GM12878 (cell line): ENCODE measurements around the gene NSUN2. TPM values are rescaled to one million over a fixed set of nuclear protein-coding genes. Genes with fewer than 3 reads are reported as not detected.

Experiments used
- ATAC-seq: fragments of 200-7000 bp; cut with Tn5 transposase; 3 replicates; pipeline ENCODE4 v1.9.1; 2020; ENCODE audit warnings: mild to moderate bottlenecking, moderate library complexity
- BruUV-seq: library from RNA; stranded (reverse); fragments of 400-500 nt; replicated peaks from 2 replicates; lab custom pipeline; 2021; lab: Mats Ljungman, UMichigan
- CTCF ChIA-PET: fragments of 300-600 bp; sonication (Branson Sonifier 250); formaldehyde crosslinking; extraction: SDS; loops from one replicate; lab custom pipeline; 2021; ENCODE audit warnings: inconsistent platforms; lab: Yijun Ruan, JAX
- POLR2A ChIA-PET: fragments of 350-600 bp; formaldehyde crosslinking; extraction: SDS; loops from one replicate; lab custom pipeline; 2021; ENCODE audit warnings: inconsistent platforms; lab: Charles Lee
- RAD21 ChIA-PET: fragments of 300-600 bp; sonication (Branson Sonifier 250); formaldehyde crosslinking; loops from one replicate; lab custom pipeline; 2023; ENCODE audit warnings: antibody characterized with exemption; ENCODE audit not compliant: unreplicated experiment; lab: Charles Lee
- SMC1A ChIA-PET: fragments of 300-600 bp; sonication (Branson Sonifier 250); formaldehyde crosslinking; loops from one replicate; lab custom pipeline; 2023; ENCODE audit not compliant: unreplicated experiment, uncharacterized antibody; lab: Charles Lee
- DNase-seq: peaks from one replicate; pipeline ENCODE4 v3.0.0-alpha.2; 2011; ENCODE audit warnings: low read depth, low spot score
- FAIRE-seq: peaks from 3 replicates; lab custom pipeline; 2011; peaks lifted over from hg19 to GRCh38; lab: Jason Lieb, UNC
- H2AFZ ChIP-seq: 2 replicates; pipeline ENCODE4 v1.6.0; 2011; ENCODE audit warnings: low read depth, low read length, control low read depth; ENCODE audit not compliant: control insufficient read depth
- H3K27ac ChIP-seq: 2 replicates; pipeline ENCODE4 v1.5.1; 2011; ENCODE audit warnings: control low read depth; ENCODE audit not compliant: control insufficient read depth, insufficient read depth
- H3K27me3 ChIP-seq, 2 experiments: replicated peaks in 1 of 2; 2 replicates each; pipeline versions ENCODE4 v1.6.0 to v1.6.1; 2011; ENCODE audit warnings: low read length in 1 of 2; ENCODE audit not compliant: control insufficient read depth in 2 of 2, insufficient read depth in 2 of 2
- H3K36me3 ChIP-seq, 2 experiments: 2 replicates each; pipeline ENCODE4 v1.5.1; 2011; ENCODE audit warnings: low read length in 1 of 2; ENCODE audit not compliant: control insufficient read depth in 2 of 2, insufficient read depth in 2 of 2
- H3K4me1 ChIP-seq: 2 replicates; pipeline ENCODE4 v1.6.1; 2011; ENCODE audit warnings: mild to moderate bottlenecking, low read length, moderate library complexity, mixed read lengths; ENCODE audit not compliant: control insufficient read depth, insufficient read depth
- H3K4me2 ChIP-seq: 2 replicates; pipeline ENCODE4 v1.6.0; 2011; ENCODE audit warnings: control low read depth; ENCODE audit not compliant: control insufficient read depth, insufficient read depth
- H3K4me3 ChIP-seq: fragments of 200-600 bp; sonication (generic); 2 replicates; pipeline ENCODE4 v1.5.1; 2016
- H3K79me2 ChIP-seq: 2 replicates; pipeline ENCODE4 v1.6.0; 2011; ENCODE audit warnings: low read length; ENCODE audit not compliant: control insufficient read depth, insufficient read depth
- H3K9ac ChIP-seq: 2 replicates; pipeline ENCODE4 v1.8.0; 2011; ENCODE audit warnings: low read length, control low read depth, mixed read lengths; ENCODE audit not compliant: control insufficient read depth, insufficient read depth
- H3K9me3 ChIP-seq: replicated peaks from 3 replicates; pipeline ENCODE4 v1.5.1; 2011; ENCODE audit warnings: mild to moderate bottlenecking, low read length; ENCODE audit not compliant: control insufficient read depth, insufficient read depth
- H4K20me1 ChIP-seq: 2 replicates; pipeline ENCODE4 v1.6.0; 2011; ENCODE audit not compliant: control insufficient read depth, insufficient read depth
- CBX3 ChIP-seq: fragments of 200-600 bp; sonication (generic); IDR thresholded peaks from 2 replicates; pipeline ENCODE4 v1.6.1; 2016; ENCODE audit warnings: low read depth, borderline replicate concordance
- POLR2AphosphoS2 ChIP-seq: IDR thresholded peaks from 2 replicates; pipeline ENCODE4 v1.6.1; 2011; ENCODE audit warnings: low read depth, mild to moderate bottlenecking, low read length, improper control_type of control experiment, moderate library complexity
- RB1 ChIP-seq: fragments of 450-650 bp; formaldehyde crosslinking; IDR thresholded peaks from 2 replicates; pipeline ENCODE4 v1.6.1; 2017; ENCODE audit warnings: mild to moderate bottlenecking, borderline replicate concordance
- SMC3 ChIP-seq: IDR thresholded peaks from 2 replicates; pipeline ENCODE4 v1.6.1; 2011; ENCODE audit warnings: low read length, improper control_type of control experiment, borderline replicate concordance
- SUPT20H ChIP-seq: IDR thresholded peaks from 2 replicates; pipeline ENCODE4 v1.6.1; 2011; ENCODE audit warnings: low read depth, mild to moderate bottlenecking, low read length, moderate library complexity, borderline replicate concordance; ENCODE audit not compliant: control insufficient read depth
- WGBS: methylation state at CpG from one replicate; pipeline ENCODE4 v1.1.6; 2016; ENCODE audit warnings: low lambda C conversion rate; ENCODE audit not compliant: insufficient replicate concordance, insufficient coverage; ENCODE audit errors: missing lambda C conversion rate; 5-methylcytosine and 5-hydroxymethylcytosine counted together
- in situ Hi-C: fragments of 300-500 bp; cut with MboI; formaldehyde crosslinking; loops from 9 replicates; pipeline ENCODE4 v1.14.3; 2018; ENCODE audit warnings: mixed read lengths
- intact Hi-C: fragments of 100-400 bp; cut with micrococcal nuclease; formaldehyde crosslinking; loops from one replicate; pipeline ENCODE4 v1.14.2; 2022; ENCODE audit not compliant: unreplicated experiment
- polyA plus RNA-seq, 11 experiments: library from polyadenylated mRNA; depleted of rRNA in 4 of 11; unstranded in 6 of 11; stranded (reverse) in 5 of 11; fragments of >200 nt; fragmentation: Nextera tagmentation in 4 of 11; fragmentation: Illumina TruSeq in 1 of 11; extraction: Ambion mirVana in 4 of 11; extraction: Trizol in 1 of 11; gene quantifications; 1 replicate in 1 of 11; 2 replicates in 10 of 11; pipeline versions ENCODE4 v1.2.1 to v1.2.3, GENCODE V29; 2011 to 2016; ENCODE audit warnings: inconsistent platforms in 2 of 11, missing spikeins in 2 of 11, low read depth in 1 of 11
- total RNA-seq, 4 experiments: library from RNA; depleted of rRNA in 3 of 4; stranded (reverse); fragments of >200 nt in 3 of 4; fragmentation: Illumina TruSeq in 1 of 4; extraction: Trizol in 1 of 4; gene quantifications; 2 replicates each; pipeline versions ENCODE4 v1.2.1 to v1.2.3, GENCODE V29; 2013 to 2021
- TF ChIP-seq, protein P1 (sequence below): IDR thresholded peaks from 2 replicates; pipeline ENCODE4 v1.6.1; 2011; ENCODE audit warnings: borderline replicate concordance, low read depth, mild to moderate bottlenecking, moderate library complexity, mixed read lengths, low read length; ENCODE audit not compliant: insufficient read depth; ENCODE audit errors: extremely low read length

Gene NSUN2
- total and polyA plus RNA-seq, 10 of the 15 experiments (the other 5 are each of a cell fraction or from before 2014, with no cell fraction given): 8.0 to 112 (median 91.1) TPM

DNA sequence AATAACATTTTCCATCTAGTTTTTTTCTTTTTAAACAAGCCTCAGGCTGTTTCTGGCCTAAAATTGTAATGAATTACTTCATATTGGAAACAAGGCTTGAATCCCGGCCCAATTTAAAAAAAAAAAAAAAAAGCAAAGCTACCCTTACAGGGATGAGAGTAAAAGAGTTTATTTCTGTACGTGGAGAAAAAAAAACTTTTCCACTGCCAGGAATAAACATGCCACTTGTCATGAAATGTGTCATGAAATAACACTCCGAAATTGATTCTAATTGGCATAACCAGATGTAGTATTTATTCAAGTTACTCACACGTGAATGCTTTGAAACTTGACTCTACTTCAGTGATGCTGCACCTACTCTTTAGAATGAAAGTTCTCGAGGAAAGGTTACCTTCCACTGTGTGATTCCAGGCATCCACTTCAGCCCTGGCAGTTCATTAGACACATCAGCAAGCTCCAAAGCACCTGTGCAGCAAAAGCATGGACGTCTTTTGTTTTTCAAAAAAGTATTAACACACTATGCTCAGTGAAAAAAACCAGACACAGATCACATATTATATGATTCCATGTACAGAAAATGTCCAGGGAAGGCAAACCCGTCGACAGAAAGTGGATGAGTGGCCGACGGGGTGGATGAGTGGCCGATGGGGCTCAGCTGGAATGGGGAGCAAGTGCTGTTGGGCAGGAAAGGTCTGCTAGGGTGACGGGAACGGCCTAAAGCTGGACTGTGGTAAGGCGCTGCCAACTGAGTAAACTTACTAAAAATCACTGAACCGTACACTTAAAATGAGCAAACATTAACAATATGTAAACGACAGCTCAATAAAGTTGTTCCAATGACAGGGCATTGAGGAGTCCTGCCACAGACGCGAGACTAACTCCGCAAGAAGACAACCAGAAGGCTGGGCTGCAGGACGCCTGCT, 21.2 kb downstream of the NSUN2 start:
- no peak overlapping the region for H3K9ac ChIP-seq
- no peaks in the 10 kb centered on the region for H3K4me1 ChIP-seq
- no peaks in the 10 kb centered on the region for H3K27me3 ChIP-seq
- ChIA-PET SMC1A (no interaction called here), POLR2A (no interaction called here), RAD21 (no interaction called here), CTCF (interaction anchor here (0.6 kb wide), 1 partner anchor 19 kb away, joined by 3 read pairs; no protein-coding TSS in a partner anchor)
- FAIRE-seq (no peak), ATAC-seq (no peak), DNase-seq (no peak)
- H3K79me2 ChIP-seq: peaks cover 4% of the 10 kb centered on the region; the same call in 1 of the 2 replicates
- peaks cover 43 to 57% of the 10 kb centered on the region in 2 experiments for H3K36me3 ChIP-seq
- 0 out of 2 replicates have a peak, but pooled peaks cover 3% of the 10 kb centered on the region for H4K20me1 ChIP-seq
- 94% methylated on average over 20 of the region's 20 CpGs for WGBS
- H3K27ac ChIP-seq: no peak overlapping the region
- intact Hi-C loops (no loop called here), in situ Hi-C loops (no loop called here)
- no TSS peak for BruUV-seq
- no peak overlapping the region for H2AFZ ChIP-seq
- H3K9me3 ChIP-seq: no peaks in the 10 kb centered on the region
- no peak overlapping the region for H3K4me2 ChIP-seq
- no peak overlapping the region for H3K4me3 ChIP-seq
- TF ChIP-seq RB1 (no peak), SUPT20H (no peak), POLR2AphosphoS2 (no peak), SMC3 (no peak), CBX3 (no peak)
- TF ChIP-seq, protein P1, sequence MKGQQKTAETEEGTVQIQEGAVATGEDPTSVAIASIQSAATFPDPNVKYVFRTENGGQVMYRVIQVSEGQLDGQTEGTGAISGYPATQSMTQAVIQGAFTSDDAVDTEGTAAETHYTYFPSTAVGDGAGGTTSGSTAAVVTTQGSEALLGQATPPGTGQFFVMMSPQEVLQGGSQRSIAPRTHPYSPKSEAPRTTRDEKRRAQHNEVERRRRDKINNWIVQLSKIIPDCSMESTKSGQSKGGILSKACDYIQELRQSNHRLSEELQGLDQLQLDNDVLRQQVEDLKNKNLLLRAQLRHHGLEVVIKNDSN: no peak
